ENCODE measurements around the gene APOH.
A peak's percentile ranks its signal among the peaks of the same experiment; 100 is the strongest.

The APOH gene

DNA sequence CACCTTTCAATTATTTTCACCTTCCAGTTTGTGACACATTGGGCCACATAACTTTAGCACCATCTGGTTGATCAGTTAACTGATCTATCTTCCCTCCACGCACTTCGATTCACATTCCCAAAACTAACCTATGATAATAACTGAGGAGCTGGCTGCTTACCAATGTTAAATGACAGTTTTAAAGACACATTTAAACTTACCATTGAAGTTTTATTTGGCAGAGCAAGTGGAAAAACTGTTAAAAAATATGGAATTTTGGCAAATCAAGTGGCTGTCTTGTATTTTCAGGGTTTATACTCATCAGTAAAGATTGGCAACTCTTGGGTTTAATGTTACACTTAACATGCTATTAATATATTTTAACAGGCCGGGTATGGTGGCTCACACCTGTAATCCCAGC is 5.4 kb upstream of the APOH start:
- DNase-seq = no peak

- DNase-seq = no peak
These were observed 4.0 kb upstream of the APOH start for GRCh38 chr17:66233023-66233753.

DNA sequence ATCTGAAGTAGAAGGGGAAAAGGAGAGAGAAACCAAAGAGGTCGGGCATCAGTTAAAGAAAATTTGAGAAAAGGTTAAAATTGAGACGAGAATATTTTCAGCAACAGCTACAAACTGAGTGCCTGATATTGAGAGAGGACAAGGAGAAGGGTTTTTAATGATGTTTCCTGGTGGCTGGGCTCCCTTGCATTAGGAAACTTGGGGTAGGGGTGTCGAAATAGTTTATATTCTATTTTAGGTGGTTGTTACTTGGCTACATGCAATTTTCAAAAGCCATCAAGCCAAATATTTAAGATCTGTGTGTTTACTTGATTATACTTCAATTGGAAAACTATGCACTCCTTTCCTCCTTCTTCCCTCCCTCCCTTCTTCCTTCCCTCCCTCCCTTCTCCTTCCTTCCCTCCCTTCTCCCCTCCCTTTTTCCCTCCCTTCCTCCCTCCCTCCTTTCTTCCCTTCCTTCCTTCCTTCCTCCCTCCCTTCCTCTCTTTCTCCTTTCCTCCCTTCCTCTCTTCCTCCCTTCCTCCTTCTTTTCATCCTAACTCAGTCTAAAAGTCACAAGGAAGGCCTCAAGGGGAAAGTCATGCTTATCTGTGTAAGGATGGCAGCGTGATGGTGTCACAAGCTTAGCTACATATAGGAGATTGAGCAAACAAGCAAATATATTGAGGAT is 1.8 kb upstream of the APOH start:
- no peak for DNase-seq

GRCh38 chr17:66229783-66230538 is 746 bp upstream of the APOH start:
- no peak for DNase-seq

DNA sequence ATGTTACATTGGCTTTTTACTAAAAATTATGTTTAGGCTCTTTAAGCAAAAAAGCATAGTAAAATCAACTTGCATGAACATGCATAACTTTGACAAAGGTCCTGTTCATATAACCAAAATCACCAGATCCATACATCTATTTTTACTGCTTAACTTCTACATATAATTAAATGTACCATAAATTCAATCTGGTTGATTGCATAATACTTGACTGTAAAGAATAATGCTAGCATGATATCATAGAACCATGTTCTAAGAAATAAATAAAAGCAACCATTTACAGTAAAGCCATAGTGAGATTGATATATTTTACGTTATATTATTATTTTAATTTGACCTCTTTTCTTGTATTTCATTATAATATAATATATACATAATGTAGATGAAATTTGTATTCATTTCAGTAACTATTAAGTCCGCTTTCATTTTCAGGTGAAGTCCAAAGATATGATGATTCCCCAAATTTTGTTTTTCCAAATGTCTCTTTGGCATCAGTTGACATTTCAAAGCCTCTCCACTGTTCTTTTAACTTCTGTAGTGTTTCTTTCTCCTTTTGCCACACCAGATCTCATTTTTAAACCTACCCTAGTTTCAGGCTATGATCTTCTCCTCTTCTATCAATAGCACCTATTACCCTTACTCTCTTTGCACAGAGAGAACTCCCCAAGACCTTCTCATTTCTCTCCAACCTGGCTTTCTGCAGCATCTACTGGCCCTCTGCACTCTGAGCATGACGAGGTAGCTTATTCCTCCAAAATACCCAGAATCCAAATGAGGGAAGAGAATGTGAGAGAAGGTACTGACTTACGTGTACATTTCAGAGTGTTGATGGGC is 1.8 kb downstream of the APOH start:
- DNase-seq = no peak

DNA sequence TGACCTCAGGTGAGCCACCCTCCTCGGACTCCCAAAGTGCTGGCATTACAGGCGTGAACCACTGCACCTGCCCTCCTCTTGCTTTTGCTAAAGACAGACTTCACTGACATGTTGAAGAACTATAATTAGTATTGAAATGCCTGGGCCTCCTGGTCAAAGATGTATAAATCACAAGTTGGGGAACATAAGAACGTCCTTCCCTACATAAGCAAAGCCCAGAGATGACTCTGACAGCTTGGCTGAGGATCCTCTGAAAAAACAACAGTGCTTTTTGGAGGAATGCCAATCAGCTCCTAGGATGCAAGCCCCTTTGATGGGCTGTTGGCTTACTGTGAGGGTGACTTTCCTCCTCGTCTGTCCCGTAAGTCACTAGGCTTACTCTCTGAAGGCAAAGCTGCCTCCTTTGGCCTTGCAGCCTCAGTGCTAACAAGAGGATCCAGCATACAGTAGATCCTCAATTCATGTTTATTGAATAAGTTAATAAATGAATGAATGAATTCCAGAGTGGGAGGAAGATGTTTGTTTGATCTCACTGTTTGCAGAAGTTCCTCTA is 6.3 kb downstream of the APOH start:
- DNase-seq = no peak

DNA sequence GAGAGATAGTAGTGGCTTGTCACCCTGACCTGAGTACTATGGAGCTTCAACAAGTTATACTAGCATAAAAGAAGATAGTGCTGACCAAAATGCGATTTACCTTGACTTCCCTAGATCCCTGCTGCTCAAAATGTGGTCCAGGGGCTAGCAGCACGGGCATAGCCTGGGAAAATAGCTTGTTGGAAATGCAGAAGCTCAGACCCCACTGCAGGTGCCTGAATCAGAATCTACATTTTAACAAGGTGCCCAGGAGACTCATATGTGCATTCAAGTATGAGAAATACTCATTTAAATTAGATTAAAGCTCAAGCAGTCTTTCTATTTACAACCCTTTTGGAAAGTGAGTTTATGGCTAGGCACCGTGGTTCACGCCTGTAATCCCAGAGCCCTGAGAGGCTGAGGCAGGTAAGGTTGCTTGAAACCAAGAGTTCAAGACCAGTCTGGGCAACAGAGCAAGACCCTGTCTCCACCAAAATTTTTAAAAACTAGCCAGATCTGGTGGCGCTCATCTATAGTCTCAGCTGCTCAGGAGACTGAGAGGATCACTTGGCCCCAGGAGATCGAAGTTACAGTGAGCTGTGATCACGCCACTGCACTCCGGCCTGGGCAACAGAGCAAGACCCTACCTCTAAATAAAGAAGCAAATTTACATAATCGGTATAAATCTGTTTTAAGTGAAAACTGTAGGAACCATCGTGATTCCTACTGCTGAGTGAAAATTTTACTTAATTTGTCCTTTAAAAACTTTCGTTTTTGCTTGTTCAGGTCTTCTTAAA is 7.3 kb downstream of the APOH start:
- no peak for DNase-seq

DNA sequence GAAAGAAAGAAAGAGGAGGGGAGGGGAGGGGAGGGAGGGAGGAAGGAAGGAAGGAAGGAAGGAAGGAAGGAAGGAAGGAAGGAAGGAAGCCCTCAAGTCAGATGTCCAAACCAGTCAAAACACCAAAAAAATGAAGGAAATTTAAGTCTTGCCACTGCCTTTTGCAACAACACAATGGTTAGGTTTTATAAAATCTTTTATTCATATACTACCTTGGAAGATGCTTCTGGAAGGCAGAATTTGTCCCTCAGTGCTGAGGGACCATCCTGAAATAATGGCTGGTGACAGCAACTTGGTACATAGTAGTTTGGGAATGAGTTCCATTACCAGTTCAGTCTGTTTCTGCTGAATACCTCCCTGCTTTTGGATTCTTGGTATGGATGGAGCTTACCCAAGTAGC is 7.9 kb downstream of the APOH start:
- DNase-seq = no peak

DNA sequence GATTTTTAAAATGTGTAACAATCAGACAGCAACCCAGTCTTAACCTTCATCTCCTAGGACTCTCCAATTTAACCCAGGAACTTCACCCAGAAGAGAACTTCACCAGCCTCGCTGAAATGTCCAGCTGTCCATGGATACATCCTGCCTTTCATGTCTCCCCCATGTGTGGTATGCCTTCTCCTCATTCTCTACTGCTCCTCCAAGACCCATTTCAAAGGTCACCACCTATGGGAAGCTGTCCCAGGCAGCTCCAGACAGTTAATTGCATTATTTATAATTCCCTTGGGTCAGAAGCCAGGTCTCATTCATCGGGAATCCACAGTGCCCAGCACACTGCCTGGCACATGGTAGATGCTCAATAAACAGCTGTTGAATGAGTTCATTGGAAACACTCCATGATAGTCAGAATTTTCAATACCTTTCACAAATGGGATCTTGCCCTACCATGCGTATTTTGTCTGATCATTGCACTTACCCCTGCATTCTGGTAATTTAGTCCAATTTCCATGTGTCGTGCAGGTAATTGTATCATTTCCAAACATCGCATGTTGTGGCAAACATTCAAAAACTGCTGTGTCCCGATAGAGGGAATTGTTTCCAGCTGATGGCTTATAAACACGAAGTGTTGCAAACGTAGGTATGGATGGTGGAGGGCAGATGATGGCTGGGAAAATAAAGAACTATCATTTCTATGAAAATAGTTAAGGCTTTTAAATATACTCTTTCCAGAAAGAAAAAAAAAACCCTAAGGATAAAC is 9.0 kb downstream of the APOH start:
- no peak for DNase-seq

DNA sequence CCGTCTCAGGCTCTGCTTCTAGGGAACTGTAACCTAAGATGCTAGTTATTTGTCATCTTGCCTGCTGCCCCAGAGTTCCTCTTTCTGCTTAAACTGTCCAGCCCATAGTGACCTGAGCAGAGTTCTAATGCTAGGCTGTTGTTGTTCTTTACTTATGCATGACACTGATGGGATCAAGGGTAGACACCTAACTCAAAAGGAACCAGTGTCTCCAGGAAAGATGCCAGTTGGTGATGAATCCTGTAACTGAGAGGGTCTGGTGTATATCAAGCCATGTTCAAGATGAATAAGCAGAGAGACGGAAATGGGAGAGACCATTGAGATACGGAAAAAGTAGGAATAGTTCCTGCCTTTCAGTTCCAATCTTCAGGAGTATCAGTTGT is 13.7 kb downstream of the APOH start:
- DNase-seq = no peak

GRCh38 chr17:66214884-66215528 is 14.2 kb downstream of the APOH start:
- DNase-seq = no peak

- DNase-seq = no peak
These were observed 18.0 kb downstream of the APOH start for GRCh38 chr17:66211047-66211810.

GRCh38 chr17:66210208-66210574 is 19.0 kb downstream of the APOH start:
- no peak for DNase-seq

GRCh38 chr17:66207936-66208335 is 21.3 kb downstream of the APOH start:
- no peak for DNase-seq

DNA sequence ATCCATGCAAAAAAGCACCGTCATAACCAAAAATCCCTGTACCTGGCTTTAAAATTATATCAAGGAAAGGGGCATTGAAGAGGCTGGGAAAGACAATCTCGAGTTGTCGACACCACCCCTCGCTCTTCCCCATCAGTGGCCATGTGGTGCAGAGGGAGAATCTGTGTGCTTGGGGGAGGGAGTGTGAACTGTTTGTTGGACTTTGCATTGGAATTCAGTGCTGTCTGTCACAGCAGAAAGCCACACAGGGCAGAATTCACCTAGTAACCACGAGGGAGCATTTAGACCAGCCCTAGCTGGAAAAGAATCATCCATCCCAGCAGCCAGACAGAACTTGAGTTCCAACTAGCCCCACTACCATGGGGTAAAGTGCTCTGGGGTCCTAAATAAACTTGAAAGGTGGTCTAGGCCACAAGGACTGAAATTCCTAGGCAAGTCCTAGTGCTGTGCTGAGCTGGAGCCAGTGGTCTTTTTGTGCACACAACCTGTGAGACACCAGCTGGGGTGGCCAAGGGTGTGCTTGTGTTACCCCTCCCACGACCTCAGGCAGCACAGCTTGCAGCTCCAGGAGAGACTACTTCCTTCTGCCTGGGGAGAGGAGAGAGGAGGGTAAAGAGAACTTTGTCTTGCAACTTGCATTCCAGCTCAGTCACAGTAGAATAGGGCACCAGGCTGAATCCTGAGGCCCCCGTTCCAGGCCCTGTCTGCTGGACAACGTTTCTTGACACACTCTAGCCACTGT is 25.8 kb downstream of the APOH start:
- no peak for DNase-seq

GRCh38 chr17:66200685-66201092 is 28.5 kb downstream of the APOH start:
- peak; percentile 52 for DNase-seq

DNA sequence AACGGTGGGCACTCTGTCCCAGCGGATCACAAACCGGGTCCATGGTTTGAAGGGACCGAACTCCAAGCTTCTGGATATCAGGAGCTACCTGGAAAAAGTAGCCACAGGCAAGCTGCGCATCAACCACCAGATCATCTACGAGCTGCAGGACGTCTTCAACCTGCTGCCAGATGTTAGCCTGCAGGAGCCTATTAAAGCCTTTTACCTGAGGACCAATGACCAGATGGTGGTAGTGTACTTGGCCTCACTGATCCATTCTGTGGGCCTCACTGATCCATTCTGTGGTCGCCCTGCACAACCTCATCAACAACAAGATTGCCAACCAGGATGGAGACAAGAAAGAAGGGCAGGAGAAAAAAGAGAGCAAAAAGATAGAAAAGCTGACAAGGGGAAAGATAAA is 31.0 kb downstream of the APOH start:
- DNase-seq = no peak

DNA sequence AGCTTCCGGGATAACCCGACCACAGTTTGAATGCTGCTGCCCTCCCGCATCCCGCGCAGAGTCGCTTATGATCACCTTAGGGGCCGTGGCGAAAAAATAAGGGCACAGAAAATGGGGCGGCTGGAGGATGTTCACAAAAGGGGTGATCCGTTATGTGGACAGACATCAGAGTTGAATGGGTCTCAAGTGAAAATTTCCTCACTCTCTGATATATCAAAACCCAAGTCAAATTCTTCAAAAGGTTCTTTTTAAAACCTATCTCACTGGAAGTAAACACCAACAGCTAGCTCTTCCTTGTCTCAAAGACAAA is 36.9 kb downstream of the APOH start:
- no peak for DNase-seq

Measured in femur (tissue), 1 donor.